Stimulated activated naive CD8-positive, alpha-beta T cell treated with anti-CD3 and anti-CD28 coated beads, Interleukin-15, Interleukin-2, amounts not matched to agents 100 ng/mL and 50 ng/mL, for 24 hours (primary cell): ENCODE results near the gene KRABD2.

Experiments
- H3K27ac Mint-ChIP-seq: one replicate; pipeline ENCODE4 v1.8.0; 2021; ENCODE audit warnings: mild to moderate bottlenecking, mixed read lengths
- H3K27me3 Mint-ChIP-seq: one replicate; pipeline ENCODE4 v1.8.0; 2021; ENCODE audit warnings: mixed read lengths
- H3K36me3 Mint-ChIP-seq: one replicate; pipeline ENCODE4 v1.8.0; 2021; ENCODE audit warnings: low read depth, mixed read lengths
- H3K4me1 Mint-ChIP-seq: one replicate; pipeline ENCODE4 v1.8.0; 2021; ENCODE audit warnings: low read depth, mixed read lengths
- H3K4me3 Mint-ChIP-seq: one replicate; pipeline ENCODE4 v1.8.0; 2021; ENCODE audit warnings: mild to moderate bottlenecking, mixed read lengths
- H3K9me3 Mint-ChIP-seq: one replicate; pipeline ENCODE4 v1.8.0; 2021; ENCODE audit warnings: mixed read lengths

The KRABD2 gene

GRCh38 chr17:8376271-8377067 lies at the start of gene KRABD2:
TSS of gene KRABD2 (minus strand) at chr17:8376704.
- Mint-ChIP-seq H3K4me3 (peak within 1 kb of the TSS; percentile 99), H3K4me1 (peaks cover 62% of the 10 kb centered on the region)

GRCh38 chr17:8421571-8421970 lies 45.1 kb upstream of the KRABD2 start:
- Mint-ChIP-seq H3K4me3 (no peak overlapping the region), H3K36me3 (no peaks in the 10 kb centered on the region), H3K27me3 (peaks cover 42% of the 10 kb centered on the region)

More at GRCh38 chr17:8376271-8377067, at the start of gene KRABD2:
- peaks cover 59% of the 10 kb centered on the region for H3K36me3 Mint-ChIP-seq
- H3K27me3 Mint-ChIP-seq: no peaks in the 10 kb centered on the region
- peak within 1 kb of the TSS; percentile 75 for H3K27ac Mint-ChIP-seq
- no peaks in the 10 kb centered on the region for H3K9me3 Mint-ChIP-seq

GRCh38 chr17:8420041-8420934 lies 43.8 kb upstream of the KRABD2 start:
- no peaks in the 10 kb centered on the region for H3K36me3 Mint-ChIP-seq
- peaks cover 50% of the 10 kb centered on the region for H3K27me3 Mint-ChIP-seq
- no peak overlapping the region for H3K4me3 Mint-ChIP-seq
- no peak overlapping the region for H3K27ac Mint-ChIP-seq
- no peaks in the 10 kb centered on the region for H3K9me3 Mint-ChIP-seq
- no peaks in the 10 kb centered on the region for H3K4me1 Mint-ChIP-seq

More at GRCh38 chr17:8421571-8421970, 45.1 kb upstream of the KRABD2 start:
- Mint-ChIP-seq H3K9me3 (no peaks in the 10 kb centered on the region), H3K27ac (no peak overlapping the region), H3K4me1 (no peaks in the 10 kb centered on the region)

GRCh38 chr17:8419305-8419704 lies 42.8 kb upstream of the KRABD2 start:
- H3K36me3 Mint-ChIP-seq: no peaks in the 10 kb centered on the region
- peaks cover 50% of the 10 kb centered on the region for H3K27me3 Mint-ChIP-seq
- no peak overlapping the region for H3K4me3 Mint-ChIP-seq
- no peak overlapping the region for H3K27ac Mint-ChIP-seq
- H3K4me1 Mint-ChIP-seq: no peaks in the 10 kb centered on the region
- no peaks in the 10 kb centered on the region for H3K9me3 Mint-ChIP-seq

- H3K27ac Mint-ChIP-seq: no peak overlapping the region
- no peaks in the 10 kb centered on the region for H3K9me3 Mint-ChIP-seq
- H3K4me1 Mint-ChIP-seq: peaks cover 2% of the 10 kb centered on the region
- H3K36me3 Mint-ChIP-seq: no peaks in the 10 kb centered on the region
- H3K4me3 Mint-ChIP-seq: no peak overlapping the region
- peaks cover 46% of the 10 kb centered on the region for H3K27me3 Mint-ChIP-seq
Measured at GRCh38 chr17:8418471-8418870, 42.0 kb upstream of the KRABD2 start.

GRCh38 chr17:8417806-8418205 lies 41.3 kb upstream of the KRABD2 start:
- Mint-ChIP-seq H3K4me1 (peaks cover 8% of the 10 kb centered on the region), H3K27me3 (peaks cover 43% of the 10 kb centered on the region), H3K9me3 (no peaks in the 10 kb centered on the region)

GRCh38 chr17:8413938-8414337 lies 37.4 kb upstream of the KRABD2 start:
- peaks cover 25% of the 10 kb centered on the region for H3K27me3 Mint-ChIP-seq
- no peak overlapping the region for H3K27ac Mint-ChIP-seq
- no peaks in the 10 kb centered on the region for H3K36me3 Mint-ChIP-seq
- peaks cover 15% of the 10 kb centered on the region for H3K4me1 Mint-ChIP-seq
- no peaks in the 10 kb centered on the region for H3K9me3 Mint-ChIP-seq
- H3K4me3 Mint-ChIP-seq: no peak overlapping the region

More at GRCh38 chr17:8417806-8418205, 41.3 kb upstream of the KRABD2 start:
- no peaks in the 10 kb centered on the region for H3K36me3 Mint-ChIP-seq
- no peak overlapping the region for H3K27ac Mint-ChIP-seq
- no peak overlapping the region for H3K4me3 Mint-ChIP-seq

- H3K4me1 Mint-ChIP-seq: peaks cover 15% of the 10 kb centered on the region
- no peak overlapping the region for H3K4me3 Mint-ChIP-seq
- H3K36me3 Mint-ChIP-seq: no peaks in the 10 kb centered on the region
- H3K27me3 Mint-ChIP-seq: peaks cover 29% of the 10 kb centered on the region
- H3K9me3 Mint-ChIP-seq: no peaks in the 10 kb centered on the region
- H3K27ac Mint-ChIP-seq: no peak overlapping the region
Measured at GRCh38 chr17:8413328-8413727, 36.8 kb upstream of the KRABD2 start.

GRCh38 chr17:8412089-8412488 lies 35.6 kb upstream of the KRABD2 start:
- H3K36me3 Mint-ChIP-seq: no peaks in the 10 kb centered on the region
- peaks cover 23% of the 10 kb centered on the region for H3K27me3 Mint-ChIP-seq
- peaks cover 15% of the 10 kb centered on the region for H3K4me1 Mint-ChIP-seq
- H3K9me3 Mint-ChIP-seq: no peaks in the 10 kb centered on the region
- H3K27ac Mint-ChIP-seq: no peak overlapping the region
- H3K4me3 Mint-ChIP-seq: no peak overlapping the region

- H3K27ac Mint-ChIP-seq: no peak overlapping the region
Measured at GRCh38 chr17:8410883-8411238, 34.4 kb upstream of the KRABD2 start.

GRCh38 chr17:8409966-8410882 lies 33.7 kb upstream of the KRABD2 start:
- Mint-ChIP-seq H3K4me1 (peaks cover 15% of the 10 kb centered on the region), H3K36me3 (no peaks in the 10 kb centered on the region), H3K27me3 (peaks cover 10% of the 10 kb centered on the region), H3K9me3 (no peaks in the 10 kb centered on the region), H3K4me3 (no peak overlapping the region), H3K27ac (no peak overlapping the region)

More at GRCh38 chr17:8410883-8411238, 34.4 kb upstream of the KRABD2 start:
- no peaks in the 10 kb centered on the region for H3K36me3 Mint-ChIP-seq
- no peaks in the 10 kb centered on the region for H3K9me3 Mint-ChIP-seq
- peaks cover 11% of the 10 kb centered on the region for H3K27me3 Mint-ChIP-seq
- H3K4me3 Mint-ChIP-seq: no peak overlapping the region
- peaks cover 15% of the 10 kb centered on the region for H3K4me1 Mint-ChIP-seq

- no peaks in the 10 kb centered on the region for H3K36me3 Mint-ChIP-seq
- H3K27ac Mint-ChIP-seq: no peak overlapping the region
- H3K27me3 Mint-ChIP-seq: peaks cover 10% of the 10 kb centered on the region
Measured at GRCh38 chr17:8408371-8408770, 31.9 kb upstream of the KRABD2 start.

GRCh38 chr17:8406174-8406573 lies 29.7 kb upstream of the KRABD2 start:
- Mint-ChIP-seq H3K27ac (no peak overlapping the region), H3K9me3 (no peaks in the 10 kb centered on the region), H3K27me3 (peaks cover 22% of the 10 kb centered on the region), H3K4me3 (no peak overlapping the region), H3K36me3 (no peaks in the 10 kb centered on the region), H3K4me1 (peaks cover 7% of the 10 kb centered on the region)

More at GRCh38 chr17:8408371-8408770, 31.9 kb upstream of the KRABD2 start:
- H3K9me3 Mint-ChIP-seq: no peaks in the 10 kb centered on the region
- no peak overlapping the region for H3K4me3 Mint-ChIP-seq
- H3K4me1 Mint-ChIP-seq: peaks cover 12% of the 10 kb centered on the region

GRCh38 chr17:8405499-8406016 lies 29.1 kb upstream of the KRABD2 start:
- no peak overlapping the region for H3K27ac Mint-ChIP-seq
- H3K4me3 Mint-ChIP-seq: no peak overlapping the region
- peaks cover 27% of the 10 kb centered on the region for H3K27me3 Mint-ChIP-seq
- H3K4me1 Mint-ChIP-seq: peaks cover 7% of the 10 kb centered on the region
- H3K36me3 Mint-ChIP-seq: no peaks in the 10 kb centered on the region
- H3K9me3 Mint-ChIP-seq: no peaks in the 10 kb centered on the region
